ENCODE results near the gene TMEM163. TPM values are rescaled to one million over a fixed set of nuclear protein-coding genes. Genes with fewer than 3 reads are reported as not detected.

The TMEM163 gene
- total RNA-seq, 1 donor from 2014 or later: 1.0 TPM

- TF ChIP-seq, protein P1, sequence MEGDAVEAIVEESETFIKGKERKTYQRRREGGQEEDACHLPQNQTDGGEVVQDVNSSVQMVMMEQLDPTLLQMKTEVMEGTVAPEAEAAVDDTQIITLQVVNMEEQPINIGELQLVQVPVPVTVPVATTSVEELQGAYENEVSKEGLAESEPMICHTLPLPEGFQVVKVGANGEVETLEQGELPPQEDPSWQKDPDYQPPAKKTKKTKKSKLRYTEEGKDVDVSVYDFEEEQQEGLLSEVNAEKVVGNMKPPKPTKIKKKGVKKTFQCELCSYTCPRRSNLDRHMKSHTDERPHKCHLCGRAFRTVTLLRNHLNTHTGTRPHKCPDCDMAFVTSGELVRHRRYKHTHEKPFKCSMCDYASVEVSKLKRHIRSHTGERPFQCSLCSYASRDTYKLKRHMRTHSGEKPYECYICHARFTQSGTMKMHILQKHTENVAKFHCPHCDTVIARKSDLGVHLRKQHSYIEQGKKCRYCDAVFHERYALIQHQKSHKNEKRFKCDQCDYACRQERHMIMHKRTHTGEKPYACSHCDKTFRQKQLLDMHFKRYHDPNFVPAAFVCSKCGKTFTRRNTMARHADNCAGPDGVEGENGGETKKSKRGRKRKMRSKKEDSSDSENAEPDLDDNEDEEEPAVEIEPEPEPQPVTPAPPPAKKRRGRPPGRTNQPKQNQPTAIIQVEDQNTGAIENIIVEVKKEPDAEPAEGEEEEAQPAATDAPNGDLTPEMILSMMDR (conservative IDR thresholded peaks at IDR 0.05): no peak
- Mint-ChIP-seq H3K4me1 (peaks cover 9% of the 10 kb centered on the region), H3K27me3 (ENCODE audit: low read depth) (no peaks in the 10 kb centered on the region), H3K27ac (ENCODE audit: unreplicated experiment) (no peak overlapping the region), H3K4me3 (no peak overlapping the region), H3K36me3 (ENCODE audit: low read depth) (no peaks in the 10 kb centered on the region), H3K9me3 (no peaks in the 10 kb centered on the region)
- DNase-seq (ENCODE audit: low read depth, low spot score): no peak
These were observed 191.4 kb downstream of the TMEM163 start for GRCh38 chr2:134527381-134527780.

GRCh38 chr2:134522496-134523455 is 196.0 kb downstream of the TMEM163 start:
- Mint-ChIP-seq H3K27me3 (ENCODE audit: low read depth) (peaks cover 6% of the 10 kb centered on the region), H3K9me3 (no peaks in the 10 kb centered on the region), H3K36me3 (ENCODE audit: low read depth) (no peaks in the 10 kb centered on the region), H3K4me1 (peaks cover 9% of the 10 kb centered on the region), H3K4me3 (no peak overlapping the region), H3K27ac (ENCODE audit: unreplicated experiment) (no peak overlapping the region)
- TF ChIP-seq, protein P1 (conservative IDR thresholded peaks at IDR 0.05): no peak
- no peak for DNase-seq (ENCODE audit: low read depth, low spot score)

DNA sequence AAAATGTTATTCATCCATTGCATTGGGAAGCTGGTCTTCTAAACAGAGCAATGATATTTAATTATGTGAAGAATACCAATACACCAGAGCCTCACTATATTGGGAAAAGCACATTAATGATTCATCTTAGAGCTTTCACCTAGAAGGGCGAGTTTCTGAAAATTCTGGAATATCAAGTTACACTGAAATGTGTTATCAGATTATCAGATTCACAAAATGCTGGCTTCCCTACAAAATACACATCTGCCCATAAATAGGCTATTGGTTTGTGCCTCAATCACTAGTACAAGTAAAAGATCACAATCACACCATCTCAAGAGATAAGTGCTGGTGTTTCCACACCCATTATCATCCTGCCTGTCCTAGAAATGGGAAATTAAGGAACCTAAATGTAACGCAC is 200.7 kb downstream of the TMEM163 start:
- no peak overlapping the region for H3K4me3 Mint-ChIP-seq
- peaks cover 4% of the 10 kb centered on the region for H3K4me1 Mint-ChIP-seq
- no peak overlapping the region for H3K27ac Mint-ChIP-seq (ENCODE audit: unreplicated experiment)
- H3K27me3 Mint-ChIP-seq (ENCODE audit: low read depth): peaks cover 6% of the 10 kb centered on the region
- DNase-seq (ENCODE audit: low read depth, low spot score): no peak
- no peaks in the 10 kb centered on the region for H3K36me3 Mint-ChIP-seq (ENCODE audit: low read depth)
- TF ChIP-seq, protein P1 (conservative IDR thresholded peaks at IDR 0.05): no peak
- H3K9me3 Mint-ChIP-seq: no peaks in the 10 kb centered on the region

- H3K4me1 Mint-ChIP-seq: no peaks in the 10 kb centered on the region
- TF ChIP-seq, protein P1 (conservative IDR thresholded peaks at IDR 0.05): no peak
- H3K27me3 Mint-ChIP-seq (ENCODE audit: low read depth): peaks cover 6% of the 10 kb centered on the region
- no peaks in the 10 kb centered on the region for H3K9me3 Mint-ChIP-seq
- H3K4me3 Mint-ChIP-seq: no peak overlapping the region
- DNase-seq (ENCODE audit: low read depth, low spot score): no peak
- H3K27ac Mint-ChIP-seq (ENCODE audit: unreplicated experiment): no peak overlapping the region
- H3K36me3 Mint-ChIP-seq (ENCODE audit: low read depth): no peaks in the 10 kb centered on the region
These were observed 203.7 kb downstream of the TMEM163 start for GRCh38 chr2:134515137-134515536.

DNA sequence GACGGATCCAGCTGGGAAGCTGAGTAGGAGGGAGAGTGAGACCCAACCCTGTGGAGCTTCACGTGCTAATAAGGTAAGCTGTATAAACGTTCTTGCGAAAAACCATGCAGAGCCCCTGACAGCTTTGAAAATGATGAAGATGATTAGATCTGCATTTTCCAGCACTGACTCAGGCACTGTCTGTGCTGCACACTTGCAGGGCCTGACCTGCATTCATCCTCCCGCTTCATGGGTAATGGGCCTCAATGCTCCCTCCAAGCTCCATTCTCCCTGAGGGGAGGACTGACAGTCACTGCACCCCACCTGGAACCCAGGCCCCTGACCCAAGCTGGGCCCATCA is 205.4 kb downstream of the TMEM163 start:
- Mint-ChIP-seq H3K27me3 (ENCODE audit: low read depth) (peaks cover 4% of the 10 kb centered on the region), H3K36me3 (ENCODE audit: low read depth) (no peaks in the 10 kb centered on the region), H3K9me3 (no peaks in the 10 kb centered on the region), H3K4me3 (no peak overlapping the region), H3K4me1 (no peaks in the 10 kb centered on the region), H3K27ac (ENCODE audit: unreplicated experiment) (peak overlapping the region; percentile 73)
- TF ChIP-seq, protein P1 (conservative IDR thresholded peaks at IDR 0.05): no peak
- DNase-seq (ENCODE audit: low read depth, low spot score): no peak
